BE2C (cell line): ENCODE measurements around the gene MAP9.

Experiments used
- DNase-seq: peaks from one replicate; pipeline ENCODE4 v3.0.0-alpha.2; 2020
- H3K27me3 ChIP-seq: fragments of 250-450 bp; sonication (Bioruptor Pico); 2 replicates; pipeline ENCODE4 v1.5.1; 2020; ENCODE audit warnings: mild to moderate bottlenecking
- H3K36me3 ChIP-seq: fragments of 250-450 bp; sonication (Bioruptor Pico); 2 replicates; pipeline ENCODE4 v1.5.1; 2020; ENCODE audit warnings: mild to moderate bottlenecking
- H3K4me1 ChIP-seq: fragments of 250-450 bp; sonication (Bioruptor Pico); 2 replicates; pipeline ENCODE4 v1.5.1; 2020
- H3K4me3 ChIP-seq: 2 replicates; pipeline ENCODE4 v1.5.1; 2011; ENCODE audit warnings: low read depth, low read length
- H3K9me3 ChIP-seq: fragments of 250-450 bp; sonication (Bioruptor Pico); 2 replicates; pipeline ENCODE4 v1.5.1; 2020
- CTCF ChIP-seq: IDR thresholded peaks from 2 replicates; pipeline ENCODE4 v1.5.1; 2012; ENCODE audit warnings: mild to moderate bottlenecking, low read depth, low read length

The MAP9 gene

GRCh38 chr4:155339588-155339987 is 37.2 kb downstream of the MAP9 start:
- Histone ChIP-seq H3K4me1 (peaks cover 7% of the 10 kb centered on the region), H3K4me3 (no peak overlapping the region), H3K9me3 (no peaks in the 10 kb centered on the region), H3K36me3 (no peaks in the 10 kb centered on the region), H3K27me3 (no peaks in the 10 kb centered on the region)
- no peak for DNase-seq
- no peak for TF ChIP-seq CTCF

DNA sequence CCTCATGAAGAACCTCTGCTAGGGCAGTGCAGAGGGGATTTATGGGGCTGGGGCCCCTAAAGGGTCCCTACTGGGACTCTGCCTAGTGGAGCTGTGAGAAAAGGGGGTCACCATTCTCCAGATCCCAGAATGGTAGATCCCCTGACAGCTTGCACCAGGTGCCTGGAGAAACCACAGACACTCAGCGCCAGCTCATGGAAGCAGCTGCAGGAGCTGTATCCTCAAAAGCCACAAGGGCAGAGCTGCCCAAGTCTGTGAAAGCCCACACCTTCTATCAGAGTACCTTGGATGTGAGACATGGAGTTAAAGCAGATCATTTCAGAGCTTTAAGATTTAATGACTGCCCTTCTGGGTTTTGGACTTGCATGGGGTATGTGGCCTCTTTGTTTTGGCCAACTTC is 38.6 kb downstream of the MAP9 start:
- H3K36me3 ChIP-seq: no peaks in the 10 kb centered on the region
- DNase-seq: no peak
- TF ChIP-seq CTCF: no peak
- H3K4me3 ChIP-seq: no peak overlapping the region
- H3K4me1 ChIP-seq: peaks cover 7% of the 10 kb centered on the region
- H3K9me3 ChIP-seq: peaks cover 3% of the 10 kb centered on the region; the same call in 1 of the 2 replicates
- H3K27me3 ChIP-seq: no peaks in the 10 kb centered on the region

- Histone ChIP-seq H3K27me3 (no peaks in the 10 kb centered on the region), H3K4me3 (no peak overlapping the region), H3K4me1 (no peaks in the 10 kb centered on the region), H3K9me3 (peaks cover 3% of the 10 kb centered on the region), H3K36me3 (no peaks in the 10 kb centered on the region)
- no peak for TF ChIP-seq CTCF
- no peak for DNase-seq
Measured at GRCh38 chr4:155336242-155336641, 40.5 kb downstream of the MAP9 start.

DNA sequence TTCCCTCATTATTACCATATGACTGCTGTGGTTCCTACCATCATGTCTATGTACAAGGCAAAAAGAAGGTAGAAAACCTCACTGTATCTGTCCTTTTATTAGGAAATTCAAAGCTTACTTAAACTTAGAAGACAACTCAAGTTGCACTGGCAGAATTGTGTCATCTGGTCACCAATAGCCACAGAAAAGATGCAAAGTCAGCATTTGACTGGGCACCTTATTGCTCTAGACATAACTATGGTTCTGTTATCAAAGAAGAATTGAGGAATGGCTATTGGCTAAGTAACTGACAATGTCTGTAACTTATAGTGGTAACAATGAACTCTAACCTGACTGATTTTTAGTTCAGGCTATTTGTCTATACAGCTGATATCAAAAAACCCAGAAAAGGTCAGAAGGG is 45.3 kb downstream of the MAP9 start:
- Histone ChIP-seq H3K27me3 (no peaks in the 10 kb centered on the region), H3K9me3 (peaks cover 3% of the 10 kb centered on the region), H3K4me1 (no peaks in the 10 kb centered on the region), H3K4me3 (no peak overlapping the region), H3K36me3 (no peaks in the 10 kb centered on the region)
- DNase-seq: no peak
- TF ChIP-seq CTCF: no peak

GRCh38 chr4:155322782-155323181 is 54.0 kb downstream of the MAP9 start:
- Histone ChIP-seq H3K36me3 (no peaks in the 10 kb centered on the region), H3K27me3 (no peaks in the 10 kb centered on the region), H3K4me3 (peak overlapping the region; percentile 10; the same call in 1 of the 2 replicates), H3K4me1 (peaks cover 18% of the 10 kb centered on the region), H3K9me3 (no peaks in the 10 kb centered on the region)
- no peak for TF ChIP-seq CTCF
- DNase-seq: peak; percentile 64

DNA sequence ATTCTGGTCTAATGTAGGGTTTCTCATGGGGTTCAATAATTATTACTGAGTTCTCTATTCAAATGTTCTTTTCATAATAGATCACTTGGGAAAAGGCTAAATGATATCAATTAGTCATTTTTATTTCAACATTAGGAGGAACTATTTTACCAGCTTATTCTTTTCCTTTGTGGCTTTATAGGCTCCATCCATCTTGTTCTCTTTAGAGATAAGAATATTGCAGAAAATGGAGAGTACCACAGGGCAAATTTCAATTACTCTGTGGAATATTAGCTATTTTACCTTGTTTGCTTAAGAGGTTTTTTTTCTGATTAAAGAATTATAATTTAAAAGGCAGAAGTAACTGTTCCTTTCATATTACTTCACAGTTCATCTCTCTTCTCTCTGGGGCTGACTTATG is 55.8 kb downstream of the MAP9 start:
- H3K4me3 ChIP-seq: no peak overlapping the region
- TF ChIP-seq CTCF: no peak
- H3K27me3 ChIP-seq: no peaks in the 10 kb centered on the region
- peaks cover 18% of the 10 kb centered on the region for H3K4me1 ChIP-seq
- no peaks in the 10 kb centered on the region for H3K36me3 ChIP-seq
- DNase-seq: no peak
- no peaks in the 10 kb centered on the region for H3K9me3 ChIP-seq
